Measurements from ENCODE around the gene KRTAP5-9.
"Not testable (repeated sequence)": the region's sequence is repeated elsewhere in the genome, so short reads cannot be mapped to it uniquely, and the experiment has no call there.

KRTAP5-9 gene

GRCh38 chr11:71588314-71588713 lies 40.1 kb downstream of the KRTAP5-9 start:
- not testable (repeated sequence) for DNase-seq

- DNase-seq = not testable (repeated sequence)
These were observed 40.8 kb downstream of the KRTAP5-9 start for GRCh38 chr11:71588822-71589545.

GRCh38 chr11:71589546-71589920 lies 41.3 kb downstream of the KRTAP5-9 start:
- not testable (repeated sequence) for DNase-seq
